ENCODE results near the gene PPP3CA.

PPP3CA gene

GRCh38 chr4:100981447-100982204, 365.7 kb downstream of the PPP3CA start:
- DNase-seq (ENCODE audit: low read depth, low spot score), result no peak
- H3K27ac ChIP-seq (ENCODE audit: low read length), result no peak overlapping the region
- no CpG with 5 or more reads among the region's 5 CpGs for WGBS (ENCODE audit: insufficient coverage, insufficient read length)

GRCh38 chr4:100979736-100980135, 367.6 kb downstream of the PPP3CA start:
- no peak for DNase-seq (ENCODE audit: low read depth, low spot score)
- WGBS (ENCODE audit: insufficient coverage, insufficient read length), result no CpG with 5 or more reads among the region's 4 CpGs
- no peaks in the 10 kb centered on the region for H3K9me3 ChIP-seq (ENCODE audit: control insufficient read depth, insufficient read depth, low read length)
- H3K27ac ChIP-seq (ENCODE audit: low read length), result no peak overlapping the region
- no peaks in the 10 kb centered on the region for H3K36me3 ChIP-seq (ENCODE audit: control insufficient read depth, insufficient read depth, low read length)
- no peak overlapping the region for H3K4me3 ChIP-seq (ENCODE audit: low read length)
- no peaks in the 10 kb centered on the region for H3K4me1 ChIP-seq (ENCODE audit: control insufficient read depth, insufficient read depth, low read length)
- no peaks in the 10 kb centered on the region for H3K27me3 ChIP-seq (ENCODE audit: control insufficient read depth, insufficient read depth, low read length)

More at GRCh38 chr4:100981447-100982204, 365.7 kb downstream of the PPP3CA start:
- H3K4me1 ChIP-seq (ENCODE audit: control insufficient read depth, insufficient read depth, low read length), result no peaks in the 10 kb centered on the region
- no peak overlapping the region for H3K4me3 ChIP-seq (ENCODE audit: low read length)
- H3K9me3 ChIP-seq (ENCODE audit: control insufficient read depth, insufficient read depth, low read length), result no peaks in the 10 kb centered on the region
- no peaks in the 10 kb centered on the region for H3K27me3 ChIP-seq (ENCODE audit: control insufficient read depth, insufficient read depth, low read length)
- no peaks in the 10 kb centered on the region for H3K36me3 ChIP-seq (ENCODE audit: control insufficient read depth, insufficient read depth, low read length)

GRCh38 chr4:100977746-100978397, 369.5 kb downstream of the PPP3CA start:
- DNase-seq (ENCODE audit: low read depth, low spot score), result no peak
- H3K27me3 ChIP-seq (ENCODE audit: control insufficient read depth, insufficient read depth, low read length), result no peaks in the 10 kb centered on the region
- H3K9me3 ChIP-seq (ENCODE audit: control insufficient read depth, insufficient read depth, low read length), result no peaks in the 10 kb centered on the region
- no CpG with 5 or more reads among the region's 3 CpGs for WGBS (ENCODE audit: insufficient coverage, insufficient read length)
- H3K27ac ChIP-seq (ENCODE audit: low read length), result no peak overlapping the region
- H3K4me1 ChIP-seq (ENCODE audit: control insufficient read depth, insufficient read depth, low read length), result no peaks in the 10 kb centered on the region
- H3K36me3 ChIP-seq (ENCODE audit: control insufficient read depth, insufficient read depth, low read length), result no peaks in the 10 kb centered on the region
- H3K4me3 ChIP-seq (ENCODE audit: low read length), result no peak overlapping the region

- Histone ChIP-seq H3K9me3 (ENCODE audit: control insufficient read depth, insufficient read depth, low read length) (no peaks in the 10 kb centered on the region), H3K27me3 (ENCODE audit: control insufficient read depth, insufficient read depth, low read length) (no peaks in the 10 kb centered on the region), H3K27ac (ENCODE audit: low read length) (no peak overlapping the region), H3K4me3 (ENCODE audit: low read length) (no peak overlapping the region), H3K36me3 (ENCODE audit: control insufficient read depth, insufficient read depth, low read length) (no peaks in the 10 kb centered on the region), H3K4me1 (ENCODE audit: control insufficient read depth, insufficient read depth, low read length) (no peaks in the 10 kb centered on the region)
- DNase-seq (ENCODE audit: low read depth, low spot score), result no peak
Observed at GRCh38 chr4:100977274-100977673, 370.1 kb downstream of the PPP3CA start.
